HAP-1 (cell line): ENCODE data around the gene POU3F1.

ENCODE experiments used
- DNase-seq, 2 experiments: peaks; one replicate each; pipeline ENCODE4 v3.0.0-alpha.2; 2016 to 2020; ENCODE audit warnings: low spot score in 2 of 2
- H3K27me3 ChIP-seq: fragments of 250-450 bp; sonication (Bioruptor Pico); 2 replicates; pipeline ENCODE4 v1.5.1; 2020; ENCODE audit warnings: low read depth, mild to moderate bottlenecking, moderate library complexity
- H3K36me3 ChIP-seq: fragments of 250-450 bp; sonication (Bioruptor Pico); replicated peaks from 2 replicates; pipeline ENCODE4 v1.5.1; 2020; ENCODE audit warnings: mild to moderate bottlenecking
- H3K4me1 ChIP-seq: fragments of 250-450 bp; sonication (Bioruptor Pico); 2 replicates; pipeline ENCODE4 v1.5.1; 2020; ENCODE audit warnings: mild to moderate bottlenecking
- H3K4me3 ChIP-seq: fragments of 250-450 bp; sonication (Bioruptor Pico); 2 replicates; pipeline ENCODE4 v1.5.1; 2020; ENCODE audit warnings: mild to moderate bottlenecking, moderate library complexity
- H3K9me3 ChIP-seq: fragments of 250-450 bp; sonication (Bioruptor Pico); 2 replicates; pipeline ENCODE4 v1.5.1; 2020; ENCODE audit warnings: mild to moderate bottlenecking, moderate library complexity
- in situ Hi-C: fragments of 300-500 bp; cut with MboI; formaldehyde crosslinking; loops from 3 replicates; pipeline ENCODE4 v1.14.3; 2020; ENCODE audit warnings: low sequenced_read_pairs, inconsistent platforms, mixed read lengths

Gene POU3F1

GRCh38 chr1:38083541-38083940, 36.9 kb upstream of the POU3F1 start:
- H3K36me3 ChIP-seq, result no peaks in the 10 kb centered on the region
- in situ Hi-C loops, result no loop called here

DNA sequence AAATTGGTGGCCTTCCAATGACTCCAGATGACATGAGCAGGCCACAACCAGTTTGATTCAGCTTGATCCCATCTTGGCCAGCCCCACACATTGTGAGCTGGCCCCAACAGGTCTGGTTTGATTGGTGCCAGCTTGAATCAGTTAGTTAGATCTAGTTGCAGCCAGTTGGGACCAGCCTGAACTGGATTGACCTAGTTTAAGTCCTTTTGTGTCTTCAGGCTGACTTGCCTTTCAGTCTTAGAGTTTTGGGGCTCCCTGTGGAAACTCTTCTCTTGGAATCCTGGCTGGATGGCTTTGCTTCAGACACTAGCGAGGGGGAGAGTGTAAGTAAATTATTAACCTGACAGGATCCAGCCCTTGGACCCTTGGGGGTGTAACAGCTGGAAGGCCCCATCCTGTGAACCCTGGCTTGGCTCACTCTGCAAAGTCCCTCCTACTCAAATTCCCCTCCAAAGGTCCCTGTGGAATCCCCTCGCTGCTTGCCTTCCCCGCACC, 36.2 kb upstream of the POU3F1 start:
- no peaks in the 10 kb centered on the region for H3K27me3 ChIP-seq
- H3K4me1 ChIP-seq, result no peaks in the 10 kb centered on the region
- no peaks in the 10 kb centered on the region for H3K36me3 ChIP-seq
- H3K9me3 ChIP-seq, result no peaks in the 10 kb centered on the region
- DNase-seq, result no peak
- no peak overlapping the region for H3K4me3 ChIP-seq
- in situ Hi-C loops, result no loop called here

More at GRCh38 chr1:38083541-38083940, 36.9 kb upstream of the POU3F1 start:
- H3K4me1 ChIP-seq, result no peaks in the 10 kb centered on the region
- DNase-seq, result no peak
- no peaks in the 10 kb centered on the region for H3K9me3 ChIP-seq
- no peaks in the 10 kb centered on the region for H3K27me3 ChIP-seq
- H3K4me3 ChIP-seq, result no peak overlapping the region

DNA sequence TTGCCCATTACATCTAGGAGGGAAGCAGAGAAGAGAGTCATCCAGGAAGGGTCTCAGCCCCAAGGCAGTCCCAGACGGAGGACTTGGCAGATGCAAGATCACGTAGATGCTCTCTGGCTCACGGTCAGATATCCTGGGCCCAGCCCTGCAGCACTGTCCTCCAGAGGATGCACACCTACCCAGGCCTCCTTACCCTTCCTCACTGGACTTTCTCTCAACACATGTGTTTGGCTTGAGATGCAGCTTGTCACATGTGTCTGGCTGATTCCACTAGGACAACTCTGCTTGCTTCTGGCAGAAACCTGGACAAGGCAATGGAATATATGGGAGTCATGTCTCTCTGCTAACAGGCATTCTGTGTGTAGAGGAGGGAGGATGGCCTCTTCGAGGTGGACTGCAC, 32.4 kb upstream of the POU3F1 start:
- Histone ChIP-seq H3K27me3 (no peaks in the 10 kb centered on the region), H3K4me1 (no peaks in the 10 kb centered on the region), H3K9me3 (no peaks in the 10 kb centered on the region), H3K4me3 (no peak overlapping the region), H3K36me3 (no peaks in the 10 kb centered on the region)
- no peak for DNase-seq
- in situ Hi-C loops, result no loop called here

DNA sequence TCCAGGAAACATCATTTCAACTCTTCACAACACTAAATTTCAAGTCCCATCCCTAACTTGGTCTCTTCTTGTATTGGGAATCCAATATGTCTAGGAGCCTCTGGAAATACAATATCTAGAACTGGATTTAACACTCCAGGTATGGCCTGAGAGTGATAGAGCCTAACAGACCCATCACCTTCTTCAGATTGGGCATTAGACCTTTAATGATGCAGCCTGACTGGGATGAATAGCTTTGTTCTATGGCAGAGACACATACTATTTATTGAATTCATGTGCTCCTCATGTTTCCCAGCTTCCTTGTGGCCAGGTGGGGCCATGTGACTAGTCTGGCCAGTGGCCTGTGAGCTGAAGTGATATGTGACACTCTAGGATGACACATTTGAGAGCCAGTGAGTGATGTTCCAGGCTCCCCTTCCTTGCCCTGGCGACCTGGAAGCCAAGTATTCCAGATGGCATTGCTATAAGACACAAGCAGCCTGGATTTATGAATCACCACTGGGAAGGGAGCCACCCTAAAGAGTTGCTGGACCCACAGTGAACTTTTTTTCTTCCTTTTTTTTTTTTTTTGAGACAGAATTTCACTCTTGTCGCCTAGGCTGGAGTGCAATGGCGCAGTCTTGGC, 31.0 kb upstream of the POU3F1 start:
- no peak overlapping the region for H3K4me3 ChIP-seq
- no peak for DNase-seq
- no peaks in the 10 kb centered on the region for H3K27me3 ChIP-seq
- H3K36me3 ChIP-seq, result no peaks in the 10 kb centered on the region
- H3K9me3 ChIP-seq, result no peaks in the 10 kb centered on the region
- H3K4me1 ChIP-seq, result no peaks in the 10 kb centered on the region
- in situ Hi-C loops, result no loop called here

DNA sequence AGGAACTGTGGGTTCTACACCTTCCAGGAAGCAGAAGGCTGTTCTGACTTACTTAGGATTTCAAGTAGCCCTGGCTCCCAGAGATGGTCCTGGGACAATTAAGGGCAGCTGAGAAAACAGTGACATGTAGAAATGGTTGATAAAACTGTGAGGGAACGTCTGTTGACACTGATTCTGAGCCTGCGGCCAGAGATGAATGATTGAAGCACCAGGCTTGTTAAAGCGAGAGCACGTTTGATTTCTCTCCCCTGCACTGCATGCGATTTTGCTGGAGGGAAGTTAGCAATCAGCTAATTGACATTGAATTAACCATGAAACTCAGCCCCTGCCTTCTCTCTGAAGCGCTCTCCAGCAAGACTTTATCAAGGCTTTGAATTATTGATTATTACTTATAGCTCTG, 29.9 kb upstream of the POU3F1 start:
- Histone ChIP-seq H3K4me3 (no peak overlapping the region), H3K27me3 (no peaks in the 10 kb centered on the region), H3K9me3 (no peaks in the 10 kb centered on the region), H3K36me3 (no peaks in the 10 kb centered on the region), H3K4me1 (no peaks in the 10 kb centered on the region)
- in situ Hi-C loops, result no loop called here
- DNase-seq, result no peak

GRCh38 chr1:38076038-38076437, 29.4 kb upstream of the POU3F1 start:
- no peak overlapping the region for H3K4me3 ChIP-seq
- in situ Hi-C loops, result no loop called here
- H3K36me3 ChIP-seq, result no peaks in the 10 kb centered on the region
- no peaks in the 10 kb centered on the region for H3K9me3 ChIP-seq
- no peaks in the 10 kb centered on the region for H3K4me1 ChIP-seq
- DNase-seq, result peak; percentile 25 to 61
- no peaks in the 10 kb centered on the region for H3K27me3 ChIP-seq

- H3K36me3 ChIP-seq, result no peaks in the 10 kb centered on the region
- no peaks in the 10 kb centered on the region for H3K4me1 ChIP-seq
- no peaks in the 10 kb centered on the region for H3K27me3 ChIP-seq
- in situ Hi-C loops, result no loop called here
- H3K9me3 ChIP-seq, result no peaks in the 10 kb centered on the region
- H3K4me3 ChIP-seq, result no peak overlapping the region
- no peak for DNase-seq
Observed at GRCh38 chr1:38075191-38075590, 28.6 kb upstream of the POU3F1 start.

- in situ Hi-C loops, result no loop called here
- no peak for DNase-seq
- no peaks in the 10 kb centered on the region for H3K9me3 ChIP-seq
Observed at GRCh38 chr1:38074302-38074677, 27.7 kb upstream of the POU3F1 start.

GRCh38 chr1:38073534-38074301, 27.1 kb upstream of the POU3F1 start:
- no peak for DNase-seq
- Histone ChIP-seq H3K4me3 (no peak overlapping the region), H3K4me1 (no peaks in the 10 kb centered on the region), H3K36me3 (no peaks in the 10 kb centered on the region), H3K27me3 (no peaks in the 10 kb centered on the region), H3K9me3 (no peaks in the 10 kb centered on the region)
- in situ Hi-C loops, result no loop called here

More at GRCh38 chr1:38074302-38074677, 27.7 kb upstream of the POU3F1 start:
- H3K36me3 ChIP-seq, result no peaks in the 10 kb centered on the region
- no peaks in the 10 kb centered on the region for H3K4me1 ChIP-seq
- no peak overlapping the region for H3K4me3 ChIP-seq
- no peaks in the 10 kb centered on the region for H3K27me3 ChIP-seq

DNA sequence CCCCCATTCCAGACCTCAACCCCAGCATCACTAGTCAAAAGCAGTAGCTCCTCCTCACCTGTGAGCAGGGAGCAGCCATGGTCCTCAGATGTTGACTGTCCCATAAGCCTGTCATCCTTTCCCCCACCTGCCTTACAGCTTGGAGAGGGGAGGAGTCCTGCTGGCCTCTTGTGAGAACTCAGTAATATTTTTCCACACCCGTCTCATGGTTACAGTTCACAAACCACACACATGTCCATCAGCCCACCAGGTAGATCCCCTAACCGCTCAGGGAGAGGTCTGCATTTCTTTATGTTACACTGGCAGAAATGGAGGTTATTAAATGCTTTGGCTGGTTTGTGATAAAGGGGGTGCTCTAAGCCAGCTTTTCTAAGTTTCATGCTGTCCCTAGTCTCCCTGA, 26.3 kb upstream of the POU3F1 start:
- in situ Hi-C loops, result no loop called here
- no peak overlapping the region for H3K4me3 ChIP-seq
- no peaks in the 10 kb centered on the region for H3K9me3 ChIP-seq
- no peaks in the 10 kb centered on the region for H3K27me3 ChIP-seq
- no peak for DNase-seq
- no peaks in the 10 kb centered on the region for H3K36me3 ChIP-seq
- H3K4me1 ChIP-seq, result no peaks in the 10 kb centered on the region

DNA sequence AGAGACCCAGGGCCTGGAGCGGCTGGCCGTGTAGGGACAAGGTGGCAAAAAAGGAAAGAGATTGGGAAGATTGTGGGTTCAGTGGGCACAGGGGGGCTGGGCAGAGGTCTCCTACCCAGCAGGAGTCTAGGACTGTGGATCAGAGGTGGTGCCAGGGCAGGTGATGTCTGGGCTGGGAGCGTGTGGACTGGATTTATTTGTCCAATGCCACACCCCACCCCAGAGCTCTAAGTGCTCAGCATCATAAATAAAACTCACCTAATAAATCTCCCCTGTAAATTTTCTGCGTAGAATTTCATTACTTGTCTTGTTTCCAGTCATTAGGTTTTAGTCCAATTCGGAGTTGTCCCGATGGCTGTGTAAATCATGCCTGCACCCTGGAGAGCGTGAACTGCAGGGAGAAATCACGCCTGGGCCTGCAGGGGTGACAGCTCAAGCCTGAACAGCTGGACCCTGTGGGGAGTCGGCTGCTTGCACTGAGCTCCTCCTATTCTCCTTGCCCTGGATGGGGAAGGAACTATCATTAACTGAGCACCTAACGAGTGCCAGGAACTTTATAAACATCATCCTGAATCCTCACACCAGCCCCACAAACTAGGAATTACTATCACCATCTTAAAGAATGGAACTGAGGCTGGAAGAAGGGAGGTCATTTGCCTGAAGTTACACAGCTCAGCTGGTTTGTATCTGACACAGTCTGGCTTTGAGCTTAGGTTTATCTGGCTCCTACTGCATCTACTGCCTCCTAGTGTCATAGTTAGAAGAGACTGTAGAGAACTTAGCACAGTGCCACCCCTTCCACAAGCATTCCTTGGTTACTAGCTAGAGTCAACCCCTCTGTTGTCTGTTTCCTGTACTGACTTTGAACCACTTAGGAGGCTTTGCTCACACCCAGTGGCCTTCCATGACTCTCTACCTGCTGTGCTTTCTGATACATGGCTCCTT, 25.0 kb upstream of the POU3F1 start:
- peak in 1 of 2 experiments; percentile 6 for DNase-seq
- H3K4me3 ChIP-seq, result no peak overlapping the region
- no peaks in the 10 kb centered on the region for H3K9me3 ChIP-seq
- H3K36me3 ChIP-seq, result no peaks in the 10 kb centered on the region
- H3K4me1 ChIP-seq, result no peaks in the 10 kb centered on the region
- in situ Hi-C loops, result no loop called here
- no peaks in the 10 kb centered on the region for H3K27me3 ChIP-seq

DNA sequence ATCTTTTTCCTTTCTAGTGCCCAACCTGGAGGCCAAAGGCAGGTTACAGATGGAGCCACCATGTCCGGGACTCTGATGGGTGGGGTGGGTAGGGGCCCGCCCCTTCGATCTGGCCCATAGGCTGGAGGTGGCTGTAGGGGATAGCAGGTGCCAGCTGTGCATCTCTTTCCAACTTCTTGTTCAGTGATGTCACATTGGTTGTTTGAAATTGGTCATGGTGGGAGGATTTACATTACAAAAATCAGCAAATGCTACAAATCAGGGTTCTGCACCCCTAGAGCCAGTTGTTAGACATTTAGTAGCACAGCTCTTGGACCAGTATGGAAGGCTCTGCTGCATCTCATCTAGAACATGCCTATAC, 22.4 kb upstream of the POU3F1 start:
- H3K27me3 ChIP-seq, result no peaks in the 10 kb centered on the region
- in situ Hi-C loops, result no loop called here
- no peaks in the 10 kb centered on the region for H3K4me1 ChIP-seq

GRCh38 chr1:38068220-38068979, 21.8 kb upstream of the POU3F1 start:
- no peaks in the 10 kb centered on the region for H3K36me3 ChIP-seq
- H3K4me1 ChIP-seq, result no peaks in the 10 kb centered on the region
- in situ Hi-C loops, result no loop called here
- H3K9me3 ChIP-seq, result no peaks in the 10 kb centered on the region
- no peaks in the 10 kb centered on the region for H3K27me3 ChIP-seq
- DNase-seq, result no peak
- H3K4me3 ChIP-seq, result no peak overlapping the region

More for the DNA sequence above, 22.4 kb upstream of the POU3F1 start:
- H3K4me3 ChIP-seq, result no peak overlapping the region
- no peak for DNase-seq
- no peaks in the 10 kb centered on the region for H3K9me3 ChIP-seq
- no peaks in the 10 kb centered on the region for H3K36me3 ChIP-seq
